HepG2 (cell line): ENCODE measurements around the gene MARCO.

Experiments
- EZH2 ChIP-seq: conservative IDR thresholded peaks from 2 replicates; pipeline ENCODE4 v1.6.1; 2012; ENCODE audit warnings: mild to moderate bottlenecking, low read depth, low read length, moderate library complexity
- GABPA ChIP-seq, 2 experiments: IDR thresholded peaks; 2 replicates each; pipeline ENCODE4 v1.6.1; 2011 to 2016; ENCODE audit warnings: low read depth in 2 of 2, low read length in 1 of 2, missing biosample characterization in 1 of 2, missing genetic modification characterization in 1 of 2
- GLI4 ChIP-seq: sonication (generic); formaldehyde crosslinking; IDR thresholded peaks from 2 replicates; pipeline ENCODE4 v1.5.1; 2020; ENCODE audit warnings: missing genetic modification reagents, mild to moderate bottlenecking, moderate library complexity, borderline replicate concordance
- POLR2AphosphoS5 ChIP-seq: IDR thresholded peaks from 2 replicates; pipeline ENCODE4 v1.6.1; 2012; ENCODE audit warnings: low read depth, low read length
- SIN3B ChIP-seq: fragments of 150-350 bp; IDR thresholded peaks from 2 replicates; pipeline ENCODE4 v1.6.1; 2014; ENCODE audit warnings: low read length
- YY1 ChIP-seq: IDR thresholded peaks from 2 replicates; pipeline ENCODE4 v1.6.1; 2011; ENCODE audit warnings: low read length, low read depth, moderate library complexity, mild to moderate bottlenecking; ENCODE audit not compliant: insufficient read depth, insufficient replicate concordance
- ZNF652 ChIP-seq: IDR thresholded peaks from 2 replicates; pipeline ENCODE4 v1.6.1; 2016; ENCODE audit warnings: low read depth, borderline replicate concordance
- ZSCAN9 ChIP-seq: IDR thresholded peaks from 2 replicates; pipeline ENCODE4 v1.6.1; 2016; ENCODE audit warnings: borderline replicate concordance
- TF ChIP-seq, protein P1 (sequence below): sonication (generic); formaldehyde crosslinking; IDR thresholded peaks from 2 replicates; pipeline ENCODE4 v1.5.0; 2020; ENCODE audit warnings: missing genetic modification reagents
- TF ChIP-seq, protein P2 (sequence below): sonication (generic); formaldehyde crosslinking; IDR thresholded peaks from 2 replicates; pipeline ENCODE4 v1.4.0; 2020; ENCODE audit warnings: missing genetic modification reagents

DNA sequence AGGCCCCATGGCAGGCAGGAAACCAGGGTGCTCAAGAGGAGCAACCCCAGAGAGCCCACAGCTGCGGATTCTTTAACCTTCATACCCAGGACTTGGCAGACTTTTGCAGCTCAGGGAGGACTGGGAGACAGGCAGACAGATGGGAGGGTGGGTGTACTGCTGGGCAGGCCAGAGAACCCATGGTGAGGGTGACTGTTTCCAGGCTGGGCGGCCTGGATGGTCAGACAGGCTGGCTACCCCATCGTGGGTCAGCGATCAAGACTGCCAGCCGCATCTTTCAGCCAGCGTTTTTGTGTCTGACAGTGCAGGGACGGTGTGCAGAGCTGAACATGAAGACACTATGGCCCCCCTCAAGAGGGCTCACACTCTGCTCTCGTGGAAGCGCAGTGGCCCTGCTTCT is 82.2 kb downstream of the MARCO start:
- TF ChIP-seq EZH2, result no peak
- TF ChIP-seq SIN3B, result no peak
- TF ChIP-seq, protein P1, sequence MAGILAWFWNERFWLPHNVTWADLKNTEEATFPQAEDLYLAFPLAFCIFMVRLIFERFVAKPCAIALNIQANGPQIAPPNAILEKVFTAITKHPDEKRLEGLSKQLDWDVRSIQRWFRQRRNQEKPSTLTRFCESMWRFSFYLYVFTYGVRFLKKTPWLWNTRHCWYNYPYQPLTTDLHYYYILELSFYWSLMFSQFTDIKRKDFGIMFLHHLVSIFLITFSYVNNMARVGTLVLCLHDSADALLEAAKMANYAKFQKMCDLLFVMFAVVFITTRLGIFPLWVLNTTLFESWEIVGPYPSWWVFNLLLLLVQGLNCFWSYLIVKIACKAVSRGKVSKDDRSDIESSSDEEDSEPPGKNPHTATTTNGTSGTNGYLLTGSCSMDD (CRISPR knock-in tag), result no peak
- no peak for TF ChIP-seq ZSCAN9 (CRISPR knock-in tag)
- TF ChIP-seq ZNF652, result no peak
- TF ChIP-seq, protein P2, sequence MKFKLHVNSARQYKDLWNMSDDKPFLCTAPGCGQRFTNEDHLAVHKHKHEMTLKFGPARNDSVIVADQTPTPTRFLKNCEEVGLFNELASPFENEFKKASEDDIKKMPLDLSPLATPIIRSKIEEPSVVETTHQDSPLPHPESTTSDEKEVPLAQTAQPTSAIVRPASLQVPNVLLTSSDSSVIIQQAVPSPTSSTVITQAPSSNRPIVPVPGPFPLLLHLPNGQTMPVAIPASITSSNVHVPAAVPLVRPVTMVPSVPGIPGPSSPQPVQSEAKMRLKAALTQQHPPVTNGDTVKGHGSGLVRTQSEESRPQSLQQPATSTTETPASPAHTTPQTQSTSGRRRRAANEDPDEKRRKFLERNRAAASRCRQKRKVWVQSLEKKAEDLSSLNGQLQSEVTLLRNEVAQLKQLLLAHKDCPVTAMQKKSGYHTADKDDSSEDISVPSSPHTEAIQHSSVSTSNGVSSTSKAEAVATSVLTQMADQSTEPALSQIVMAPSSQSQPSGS, result no peak
- TF ChIP-seq POLR2AphosphoS5, result no peak
- TF ChIP-seq GLI4 (CRISPR knock-in tag), result no peak
- no peak for TF ChIP-seq YY1
- no peak for TF ChIP-seq GABPA (IDR thresholded peaks at IDR 0.05; ENCODE audit: low read depth, low read length)
- TF ChIP-seq GABPA (CRISPR knock-in tag; IDR thresholded peaks at IDR 0.05; ENCODE audit: low read depth), result no peak
